HG03103 (cell line): ENCODE data around the gene NR2F6.
A peak's percentile ranks its signal among the peaks of the same experiment; 100 is the strongest.
"Not testable (repeated sequence)": the region's sequence is repeated elsewhere in the genome, so short reads cannot be mapped to it uniquely, and the experiment has no call there.

Experiments
- ATAC-seq: cut with Tn5 transposase; IDR thresholded peaks from one replicate; pipeline ENCODE4 v1.9.1; 2021; ENCODE audit warnings: low read depth; ENCODE audit not compliant: unreplicated experiment

NR2F6 gene

GRCh38 chr19:17245535-17245984 is at the start of gene NR2F6:
TSS of gene NR2F6 (minus strand) at chr19:17245919. CDS start at chr19:17245220, 699 bp downstream.
- ATAC-seq: no peak

GRCh38 chr19:17294051-17294891 is 48.6 kb upstream of the NR2F6 start:
- no peak for ATAC-seq

DNA sequence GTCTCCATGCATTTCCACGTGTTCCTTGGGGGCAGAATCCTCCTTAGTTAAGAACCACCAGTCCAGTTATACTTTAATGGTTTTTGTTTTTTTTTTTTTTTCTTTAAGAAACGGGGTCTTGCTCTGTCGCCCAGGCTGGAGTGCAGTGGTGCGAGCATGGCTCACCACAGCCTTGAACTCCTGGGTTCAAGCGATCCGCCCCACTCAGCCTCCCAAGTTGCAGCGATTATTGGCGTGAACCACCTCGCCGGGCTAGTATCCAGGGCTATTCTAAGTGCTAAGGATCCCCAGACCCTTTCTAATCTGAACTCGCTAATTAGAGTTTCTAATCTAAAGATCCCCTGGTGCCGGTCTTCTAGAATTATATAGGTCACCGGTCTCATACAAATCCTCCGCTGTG is 47.9 kb upstream of the NR2F6 start:
- ATAC-seq: no peak

- ATAC-seq: no peak
These were observed 46.8 kb upstream of the NR2F6 start for GRCh38 chr19:17292301-17293074.

DNA sequence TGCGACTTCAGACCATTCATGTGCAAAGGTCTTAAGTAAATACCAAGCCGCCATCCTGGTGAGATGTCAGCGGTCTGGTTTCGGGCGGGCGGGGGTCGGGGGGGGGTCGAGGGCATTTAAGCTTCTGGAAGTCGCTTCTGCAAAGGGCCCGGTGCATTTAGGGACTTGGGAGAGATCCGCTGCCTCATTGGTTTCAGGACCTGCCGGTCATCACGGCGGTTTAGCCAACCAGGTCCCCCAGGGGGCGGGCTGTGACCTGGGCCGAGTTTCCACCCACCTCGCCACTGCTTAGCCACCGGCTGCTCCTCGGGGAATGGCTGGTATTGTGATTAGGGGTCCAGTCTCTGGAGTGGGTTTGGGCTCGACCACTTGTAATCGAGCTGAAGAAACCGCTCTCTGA is 43.8 kb upstream of the NR2F6 start:
- ATAC-seq: no peak

- ATAC-seq: no peak
These were observed 41.0 kb upstream of the NR2F6 start for GRCh38 chr19:17286752-17287151.

GRCh38 chr19:17286263-17286662 is 40.5 kb upstream of the NR2F6 start:
- no peak for ATAC-seq

- ATAC-seq: no peak
These were observed 39.9 kb upstream of the NR2F6 start for GRCh38 chr19:17285415-17286135.

- no peak for ATAC-seq
These were observed 37.8 kb upstream of the NR2F6 start for GRCh38 chr19:17283504-17283996.

DNA sequence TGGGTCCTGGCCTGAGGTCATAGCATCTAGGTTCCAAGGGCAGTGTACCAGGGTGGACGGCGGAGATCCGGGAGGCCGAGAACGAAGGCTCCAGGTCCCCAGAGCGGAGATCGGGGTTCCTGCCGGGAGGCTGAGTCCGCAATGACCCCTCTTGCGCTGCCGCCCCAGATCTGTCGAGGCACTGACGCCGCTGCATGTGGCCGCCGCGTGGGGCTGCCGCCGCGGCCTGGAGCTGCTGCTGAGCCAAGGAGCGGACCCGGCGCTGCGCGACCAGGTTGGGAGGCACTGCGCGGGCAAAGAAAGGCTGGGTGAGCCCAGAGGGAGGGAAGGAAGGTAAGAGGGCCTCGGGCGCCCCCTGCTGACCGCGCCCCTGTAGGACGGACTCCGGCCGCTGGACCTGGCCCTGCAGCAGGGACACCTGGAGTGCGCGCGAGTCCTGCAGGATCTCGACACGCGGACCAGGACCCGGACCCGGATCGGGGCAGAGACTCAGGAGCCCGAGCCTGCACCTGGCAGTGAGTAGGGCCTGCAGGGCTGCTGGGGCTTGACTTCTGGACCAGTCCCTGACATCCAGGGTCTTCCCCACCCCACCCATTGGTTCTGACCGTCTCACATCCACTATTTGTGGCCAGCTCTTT is 36.9 kb upstream of the NR2F6 start:
- ATAC-seq: peak; percentile 50

DNA sequence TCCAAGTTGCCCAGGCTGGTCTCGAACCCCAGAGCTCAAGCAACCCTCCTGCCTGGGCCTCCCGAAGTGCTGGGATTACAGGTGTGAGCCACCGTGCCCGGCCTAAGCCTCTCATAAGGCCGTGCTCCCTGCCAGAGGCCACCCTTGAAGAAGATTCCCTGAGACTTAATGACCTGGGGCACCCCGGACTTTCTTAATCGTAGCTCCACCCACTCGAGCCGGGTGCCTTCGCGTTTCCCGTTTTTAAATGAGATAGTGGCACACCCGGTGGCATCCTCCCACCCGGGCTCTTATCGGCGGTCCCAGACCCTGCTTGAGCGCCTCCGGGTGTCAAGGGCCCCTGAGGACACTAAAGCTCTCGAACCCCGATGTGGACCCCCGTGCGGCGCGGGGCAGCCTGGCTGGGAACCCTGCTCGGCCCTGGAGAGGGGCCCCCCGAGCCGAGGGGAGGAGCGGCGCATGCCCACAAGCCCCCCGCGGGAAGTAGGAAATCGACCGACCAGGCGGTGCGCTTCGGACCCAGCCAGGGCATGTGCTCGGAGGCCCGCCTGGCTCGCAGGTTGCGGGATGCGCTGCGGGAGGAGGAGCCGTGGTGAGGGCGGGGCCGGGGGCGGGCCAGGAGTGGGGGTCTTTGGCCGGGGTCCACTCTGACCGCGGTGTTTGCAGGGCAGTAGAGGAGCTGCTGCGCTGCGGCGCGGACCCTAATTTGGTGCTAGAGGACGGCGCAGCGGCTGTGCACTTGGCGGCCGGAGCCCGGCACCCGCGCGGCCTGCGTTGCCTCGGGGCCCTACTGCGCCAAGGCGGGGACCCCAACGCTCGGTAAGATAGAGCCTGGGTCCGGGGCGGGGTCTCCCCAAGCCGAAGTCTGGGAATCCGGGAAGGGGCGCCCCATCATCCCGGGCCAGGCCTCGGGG is 35.9 kb upstream of the NR2F6 start, which contains the start of gene ANKLE1:
ANKLE1 (plus strand) TSS at position 511 of the 914 bp plus-strand sequence; CDS start at position 531, 20 bp downstream.
- ATAC-seq: no peak

DNA sequence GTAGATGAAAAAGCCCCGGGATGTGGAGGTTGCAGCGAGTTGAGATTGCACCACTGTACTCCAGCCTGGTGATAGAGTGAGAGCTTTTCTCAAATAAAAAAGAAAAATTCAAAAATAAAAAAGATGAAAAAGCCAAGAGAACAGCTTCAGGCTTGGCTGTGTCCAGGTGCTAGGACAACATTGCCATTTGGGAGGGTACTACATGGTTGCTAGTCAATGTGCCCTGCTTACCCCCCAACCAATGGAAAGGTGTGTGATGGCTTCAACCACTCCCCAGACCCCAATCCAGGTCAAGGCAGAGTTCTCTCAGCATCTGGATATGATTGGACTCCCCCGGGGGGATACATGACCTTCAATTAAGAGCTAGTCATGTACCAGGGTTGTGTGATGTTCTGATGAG is 33.7 kb upstream of the NR2F6 start:
- ATAC-seq: no peak

DNA sequence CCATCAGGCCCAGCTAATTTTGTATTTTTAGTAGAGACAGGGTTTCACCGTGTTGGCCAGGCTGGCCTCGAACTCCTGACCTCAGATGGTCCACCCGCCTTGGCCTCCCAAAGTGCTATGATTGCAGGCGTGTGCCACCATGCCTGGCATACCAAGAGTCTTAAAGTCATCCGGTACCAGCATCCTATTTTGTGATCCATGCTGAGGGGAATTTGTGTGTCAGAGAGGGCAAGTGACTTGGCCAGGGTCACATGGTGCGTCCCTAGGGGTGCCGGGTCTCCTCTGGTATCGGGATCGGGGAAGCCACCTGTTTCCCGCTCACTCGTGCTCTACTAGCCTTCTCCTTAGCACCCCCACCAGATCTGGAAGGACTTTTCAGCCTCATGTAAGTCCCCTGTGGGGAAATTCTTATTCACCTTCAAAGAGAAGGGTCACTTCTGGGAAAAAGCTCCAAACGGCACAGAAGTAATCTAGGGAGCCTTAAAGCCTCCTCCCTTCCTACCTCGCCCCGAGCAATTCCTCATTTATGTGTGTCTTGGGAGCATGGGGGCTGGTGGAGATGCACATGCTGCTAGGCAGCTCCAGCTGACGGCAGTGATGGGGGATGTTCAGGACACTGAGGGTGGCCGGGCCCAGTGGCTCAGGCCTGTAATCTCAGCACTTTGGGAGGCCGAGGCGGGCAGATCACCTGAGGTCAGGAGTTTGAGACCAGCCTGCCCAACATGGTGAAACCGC is 29.9 kb upstream of the NR2F6 start:
- ATAC-seq: no peak

DNA sequence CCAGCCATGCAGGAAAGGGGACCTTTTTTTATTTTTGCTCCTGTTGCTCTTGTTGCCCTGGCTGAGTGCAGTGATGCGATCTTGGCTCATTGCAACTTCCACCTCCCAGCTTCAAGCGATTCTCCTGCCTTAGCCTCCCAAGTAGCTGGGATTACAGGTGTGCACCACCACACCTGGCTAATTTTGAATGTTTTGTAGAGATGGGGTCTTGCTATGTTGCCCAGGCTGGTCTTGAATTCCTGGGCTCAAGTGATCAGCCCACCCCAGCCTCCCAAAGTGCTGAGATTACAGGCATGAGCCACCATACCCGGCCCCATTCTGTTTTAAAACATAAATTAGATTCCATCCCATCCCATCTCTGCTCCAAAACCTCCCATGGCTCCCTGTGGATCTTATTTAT is 29.2 kb upstream of the NR2F6 start:
- not testable (repeated sequence) for ATAC-seq

DNA sequence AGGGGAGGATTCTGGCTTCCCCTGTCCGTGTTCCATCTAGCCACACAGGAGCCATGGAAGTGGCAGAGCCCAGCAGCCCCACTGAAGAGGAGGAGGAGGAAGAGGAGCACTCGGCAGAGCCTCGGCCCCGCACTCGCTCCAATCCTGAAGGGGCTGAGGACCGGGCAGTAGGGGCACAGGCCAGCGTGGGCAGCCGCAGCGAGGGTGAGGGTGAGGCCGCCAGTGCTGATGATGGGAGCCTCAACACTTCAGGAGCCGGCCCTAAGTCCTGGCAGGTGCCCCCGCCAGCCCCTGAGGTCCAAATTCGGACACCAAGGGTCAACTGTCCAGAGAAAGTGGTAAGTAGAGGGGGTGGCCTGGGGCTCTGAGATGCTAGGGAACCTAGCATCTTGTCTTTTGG is 23.0 kb upstream of the NR2F6 start:
- ATAC-seq: no peak

- peak; percentile 81 for ATAC-seq
These were observed 21.5 kb upstream of the NR2F6 start, which contains the start of gene BABAM1 for GRCh38 chr19:17266975-17267788. TSS of gene BABAM1 (plus strand) at chr19:17267443. CDS start at chr19:17268807, 1,364 bp downstream.

GRCh38 chr19:17266589-17266974 is 20.9 kb upstream of the NR2F6 start:
- peak; percentile 22 for ATAC-seq

GRCh38 chr19:17266026-17266425 is 20.3 kb upstream of the NR2F6 start:
- ATAC-seq: no peak
